Eye (tissue), 1 donor: ENCODE data around the gene DLL1.

Source experiments
- DNase-seq: peaks from one replicate; pipeline ENCODE4 v3.0.0-alpha.2; 2015

Gene DLL1

GRCh38 chr6:170294813-170295509, 4.1 kb upstream of the DLL1 start:
- peak; percentile 72 for DNase-seq

GRCh38 chr6:170294298-170294730, 3.4 kb upstream of the DLL1 start:
- DNase-seq = peak; percentile 59

GRCh38 chr6:170293341-170294231, 2.7 kb upstream of the DLL1 start:
- peak; percentile 73 for DNase-seq

GRCh38 chr6:170292407-170293158, 1.7 kb upstream of the DLL1 start:
- DNase-seq = peak; percentile 78

- no peak for DNase-seq
Observed at GRCh38 chr6:170292111-170292406, 1.2 kb upstream of the DLL1 start.

DNA sequence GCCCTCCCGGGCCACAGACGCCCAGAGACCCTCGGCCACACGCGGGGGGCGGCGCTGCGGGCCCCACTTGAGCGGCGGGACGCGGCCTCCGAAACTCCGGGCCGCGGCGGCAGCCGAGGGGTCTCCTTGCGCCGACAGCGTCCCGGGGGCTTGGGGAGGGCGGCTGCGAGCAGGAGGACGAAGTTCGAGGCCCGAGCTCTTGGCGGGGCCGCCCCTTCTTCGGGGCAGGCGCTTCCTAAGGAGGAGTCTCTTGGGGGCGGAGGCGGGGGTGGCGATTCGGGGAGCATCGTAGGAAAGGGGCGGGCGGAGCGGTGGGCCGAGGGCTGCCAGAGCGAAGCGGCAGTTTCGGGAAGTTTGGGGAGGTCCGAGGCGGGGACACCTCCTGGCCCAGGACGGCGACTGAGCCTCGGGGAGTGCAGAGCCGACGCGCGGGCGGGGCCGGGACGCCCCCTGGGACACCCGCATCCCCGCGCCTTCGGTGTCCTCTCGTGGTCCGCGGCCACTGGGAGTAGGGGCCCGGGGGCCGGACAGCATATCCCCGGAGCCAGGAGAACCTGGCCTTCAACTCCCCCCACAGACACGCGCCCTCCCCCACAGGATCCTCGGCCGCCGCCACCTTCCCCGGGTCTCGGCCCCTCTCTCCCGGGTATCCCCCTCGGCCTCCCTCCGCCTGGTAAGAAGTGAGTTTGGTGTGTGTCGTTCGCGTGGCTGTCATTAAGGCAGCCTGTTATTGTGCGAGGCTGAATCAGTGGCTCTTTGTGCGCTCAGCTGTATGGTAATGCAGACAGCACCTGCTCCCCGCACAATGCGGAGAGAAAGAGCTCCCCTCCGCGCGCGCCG, 613 bp upstream of the DLL1 start:
- DNase-seq = peak; percentile 94

- no peak for DNase-seq
Observed at GRCh38 chr6:170289951-170290295, 955 bp downstream of the DLL1 start.

DNA sequence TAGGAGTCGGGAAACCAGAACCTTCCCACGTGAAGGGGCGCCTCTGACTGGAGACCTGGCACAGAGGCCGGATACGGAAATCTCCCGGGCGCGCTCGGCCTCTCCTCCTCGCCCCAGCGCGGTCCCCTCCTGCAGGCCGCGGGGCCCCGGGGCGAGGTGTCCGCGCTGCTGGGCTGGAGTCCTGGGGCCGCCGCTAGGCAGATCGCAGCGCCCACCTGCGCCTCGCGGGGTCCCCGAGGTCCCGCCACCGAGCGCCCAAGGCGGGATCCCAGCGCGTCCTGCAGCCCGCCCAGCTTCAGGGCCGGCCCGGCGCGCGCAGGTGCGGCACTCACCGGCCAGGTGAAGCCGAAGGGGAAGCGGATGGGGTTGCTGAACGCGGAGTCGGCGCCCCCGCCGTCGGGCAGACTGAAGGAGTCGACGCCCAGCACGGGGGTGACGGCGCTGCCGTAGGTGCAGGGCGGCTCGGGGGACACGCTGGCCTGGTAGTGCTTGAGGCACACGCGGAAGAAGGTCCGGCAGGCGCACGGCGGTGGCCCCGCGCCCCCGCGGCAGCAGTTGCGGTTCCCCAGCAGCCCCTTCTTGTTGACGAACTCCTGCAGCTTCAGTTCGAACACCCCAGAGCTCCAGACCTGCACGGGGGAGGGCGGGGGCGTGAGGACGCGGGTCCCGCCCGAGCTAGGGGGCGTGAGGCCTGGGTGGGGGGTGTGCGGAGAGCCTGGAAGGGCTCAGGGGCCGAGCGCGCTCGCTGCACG, 1.5 kb downstream of the DLL1 start:
- DNase-seq = peak; percentile 59

GRCh38 chr6:170288852-170289179, 2.1 kb downstream of the DLL1 start:
- DNase-seq = peak; percentile 35

DNA sequence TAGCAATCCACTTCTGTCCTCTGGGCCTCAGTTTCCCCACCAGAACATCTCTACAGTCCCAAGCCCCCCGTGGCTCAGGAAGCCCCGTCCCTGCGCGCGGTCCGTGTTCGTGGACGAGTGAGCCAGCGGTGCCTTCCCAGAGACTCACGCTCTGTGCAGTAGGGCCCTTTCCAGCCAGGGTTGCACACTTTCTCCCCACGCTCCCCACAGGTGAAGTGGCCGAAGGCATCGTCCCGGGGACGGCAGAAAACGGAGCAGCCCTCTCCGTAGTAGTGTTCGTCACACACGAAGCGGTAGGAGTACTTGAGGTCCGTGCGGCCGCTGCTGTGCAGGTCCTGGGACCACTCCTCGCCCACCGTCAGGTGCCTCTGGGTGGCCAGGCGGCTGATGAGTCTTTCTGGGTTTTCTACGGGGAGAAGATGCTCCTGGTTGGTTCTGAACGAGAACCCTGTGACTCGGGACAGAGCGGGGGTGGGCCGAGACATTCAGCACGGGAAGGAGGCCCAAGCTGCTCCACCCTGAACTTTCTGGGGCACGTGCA, 2.7 kb downstream of the DLL1 start:
- no peak for DNase-seq

DNA sequence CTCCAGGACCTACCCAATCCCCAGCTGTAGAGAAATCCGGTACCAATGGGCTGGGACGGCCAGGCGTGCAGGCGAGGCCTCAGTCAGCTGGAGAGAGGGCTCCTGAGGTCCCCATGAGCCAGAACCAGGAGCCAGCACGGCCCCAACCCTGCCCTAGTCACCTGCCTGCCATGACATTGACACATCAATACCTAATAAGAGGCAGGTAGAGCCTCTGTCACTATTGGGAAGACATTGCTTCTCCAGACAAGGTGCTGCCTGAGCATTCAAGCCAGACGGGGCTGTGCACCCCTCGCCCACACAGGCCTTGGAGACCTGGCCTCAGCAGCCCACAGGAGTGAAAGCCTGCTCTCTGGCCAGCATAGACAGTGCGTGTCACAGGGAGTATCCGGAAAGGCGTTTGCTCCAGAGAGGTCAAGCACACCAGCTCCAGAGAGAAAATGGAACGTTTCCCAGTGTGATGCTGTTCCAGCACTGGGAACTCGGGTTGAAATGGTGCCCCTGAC, 3.5 kb downstream of the DLL1 start:
- DNase-seq = no peak

- no peak for DNase-seq
Observed at GRCh38 chr6:170286934-170287265, 4.0 kb downstream of the DLL1 start.

- peak; percentile 94 for DNase-seq
Observed at GRCh38 chr6:170286246-170286933, 4.5 kb downstream of the DLL1 start.

DNA sequence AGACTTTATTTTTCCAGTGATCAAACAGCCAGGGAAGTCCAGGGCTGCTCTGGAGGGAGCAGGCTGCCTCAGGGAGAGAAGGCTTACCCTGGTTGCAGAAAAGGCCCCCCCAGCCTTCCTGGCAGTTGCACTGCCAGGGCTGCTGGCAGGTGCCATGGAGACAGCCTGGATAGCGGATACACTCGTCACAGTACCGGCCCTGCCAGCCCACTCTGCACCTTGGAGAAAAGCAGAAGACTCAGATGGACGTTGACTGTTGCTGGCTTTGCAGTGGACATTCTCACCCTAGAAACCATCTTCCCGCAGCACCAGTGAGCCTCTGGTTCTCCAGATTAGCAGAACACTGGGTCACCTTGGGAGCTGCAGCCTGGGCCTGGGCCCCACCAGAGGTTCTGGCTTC, 5.4 kb downstream of the DLL1 start:
- DNase-seq = no peak

- no peak for DNase-seq
Observed at GRCh38 chr6:170284866-170285469, 5.9 kb downstream of the DLL1 start.

GRCh38 chr6:170284126-170284773, 6.6 kb downstream of the DLL1 start:
- DNase-seq = no peak

DNA sequence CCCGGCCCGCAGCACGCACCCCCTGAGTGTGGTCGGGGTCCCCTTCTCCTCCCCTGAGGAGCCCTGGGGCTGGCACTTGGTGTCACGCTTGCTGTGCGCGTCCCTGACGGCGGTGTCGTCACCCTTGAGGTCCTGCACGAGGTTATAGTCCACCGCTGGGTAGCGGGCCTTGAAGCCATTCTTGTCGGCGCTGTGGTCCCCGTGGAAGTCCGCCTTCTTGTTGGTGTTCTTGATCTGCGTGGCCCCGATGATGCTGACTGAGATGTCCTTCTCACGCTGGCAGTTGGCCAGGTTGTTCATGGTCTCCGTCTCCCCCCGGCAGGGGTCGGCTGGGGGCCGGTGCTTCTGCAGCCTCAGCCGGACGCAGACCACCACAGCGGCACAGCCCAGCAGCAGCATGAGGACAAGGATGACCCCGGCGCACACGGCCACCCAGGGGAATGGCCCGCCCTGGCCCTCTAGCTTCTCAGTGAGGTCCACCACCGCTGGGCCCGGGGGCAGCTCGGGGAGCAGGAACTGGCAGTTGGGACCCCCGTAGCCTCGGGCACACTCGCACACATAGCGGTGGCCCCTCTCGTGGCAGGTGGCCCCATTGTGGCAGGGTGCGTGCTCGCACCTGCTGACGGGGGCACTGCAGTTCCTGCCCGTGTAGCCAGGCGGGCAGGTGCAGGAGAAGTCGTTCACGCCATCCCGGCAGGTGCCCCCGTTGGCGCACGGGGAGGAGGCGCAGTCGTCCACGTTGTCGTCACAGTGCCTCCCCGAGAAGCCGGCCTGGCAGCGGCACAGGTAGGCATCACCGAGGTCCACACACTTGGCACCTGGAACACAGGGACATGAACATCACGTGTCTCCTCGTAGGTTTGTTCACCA, 7.4 kb downstream of the DLL1 start:
- no peak for DNase-seq

DNA sequence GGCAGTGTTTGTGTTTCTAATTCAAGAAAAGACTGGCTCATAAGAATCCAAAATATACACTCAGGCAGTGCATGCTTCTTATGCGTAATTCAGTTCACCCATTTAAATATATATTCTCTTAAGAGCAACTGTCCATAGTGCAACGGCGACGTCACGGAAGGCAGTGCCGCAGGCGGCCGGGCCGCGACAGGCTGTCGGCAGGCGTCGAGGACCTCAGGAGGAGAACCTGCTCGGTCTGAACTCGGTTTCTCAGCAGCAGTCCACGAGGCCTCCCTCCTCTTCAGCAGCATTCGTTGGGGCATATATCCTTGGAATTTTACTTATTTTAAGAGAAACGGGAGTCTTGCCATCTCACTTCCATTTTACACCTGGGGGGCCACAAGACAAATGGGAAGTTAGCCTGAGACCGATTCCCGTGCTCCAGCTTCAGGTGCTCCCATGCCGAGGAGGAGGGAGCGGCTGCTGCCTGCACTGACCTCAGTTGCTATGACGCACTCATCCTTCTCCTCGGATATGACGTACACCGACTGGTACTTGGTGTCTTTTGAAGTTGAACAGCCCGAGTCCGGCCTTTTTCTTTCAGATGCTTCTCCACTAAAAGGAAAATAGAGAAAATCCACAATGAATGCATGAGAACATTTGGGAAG, 8.2 kb downstream of the DLL1 start:
- no peak for DNase-seq
